Activated CD8-positive, alpha-beta memory T cell treated with anti-CD3 and anti-CD28 coated beads, Interleukin-2, amount 50 U/mL, for 48 hours (primary cell): Measurements from ENCODE around the gene MAML3.
"Not testable (repeated sequence)": the region's sequence is repeated elsewhere in the genome, so short reads cannot be mapped to it uniquely, and the experiment has no call there.

Source experiments
- DNase-seq: peaks from one replicate; pipeline ENCODE4 v3.0.0-alpha.2; 2020

The MAML3 gene

GRCh38 chr4:139704915-139705485, 449.0 kb downstream of the MAML3 start:
- no peak for DNase-seq

- DNase-seq: no peak
Measured at GRCh38 chr4:139700568-139700967, 453.4 kb downstream of the MAML3 start.

GRCh38 chr4:139698167-139698925, 455.6 kb downstream of the MAML3 start:
- DNase-seq: not testable (repeated sequence)

- DNase-seq: no peak
Measured at GRCh38 chr4:139696491-139696890, 457.5 kb downstream of the MAML3 start.

GRCh38 chr4:139694522-139695107, 459.4 kb downstream of the MAML3 start:
- no peak for DNase-seq

- DNase-seq: no peak
Measured at GRCh38 chr4:139692309-139693012, 461.5 kb downstream of the MAML3 start.

- DNase-seq: no peak
Measured at GRCh38 chr4:139690419-139690818, 463.6 kb downstream of the MAML3 start.

GRCh38 chr4:139689093-139689722, 464.8 kb downstream of the MAML3 start:
- no peak for DNase-seq

GRCh38 chr4:139686988-139687387, 467.0 kb downstream of the MAML3 start:
- no peak for DNase-seq

- DNase-seq: no peak
Measured at GRCh38 chr4:139686130-139686529, 467.9 kb downstream of the MAML3 start.

- DNase-seq: no peak
Measured at GRCh38 chr4:139685180-139685579, 468.8 kb downstream of the MAML3 start.

GRCh38 chr4:139684351-139684750, 469.6 kb downstream of the MAML3 start:
- DNase-seq: no peak

GRCh38 chr4:139682741-139683151, 471.2 kb downstream of the MAML3 start:
- no peak for DNase-seq

GRCh38 chr4:139682309-139682708, 471.7 kb downstream of the MAML3 start:
- DNase-seq: no peak

- DNase-seq: no peak
Measured at GRCh38 chr4:139676913-139677585, 476.9 kb downstream of the MAML3 start.

- no peak for DNase-seq
Measured at GRCh38 chr4:139676365-139676764, 477.6 kb downstream of the MAML3 start.

- DNase-seq: no peak
Measured at GRCh38 chr4:139675651-139676050, 478.3 kb downstream of the MAML3 start.

- no peak for DNase-seq
Measured at GRCh38 chr4:139674875-139675550, 479.0 kb downstream of the MAML3 start.

- DNase-seq: no peak
Measured at GRCh38 chr4:139672732-139673131, 481.3 kb downstream of the MAML3 start.

- no peak for DNase-seq
Measured at GRCh38 chr4:139672215-139672614, 481.8 kb downstream of the MAML3 start.

- DNase-seq: no peak
Measured at GRCh38 chr4:139670775-139671174, 483.2 kb downstream of the MAML3 start.

- no peak for DNase-seq
Measured at GRCh38 chr4:139669890-139670289, 484.1 kb downstream of the MAML3 start.
